NT2/D1 (cell line): ENCODE measurements around the gene RAB11FIP4.

Experiments used
- DNase-seq: peaks from one replicate; pipeline ENCODE4 v3.0.0-alpha.2; 2011; ENCODE audit warnings: low read depth, low spot score
- H3K27me3 ChIP-seq: 2 replicates; pipeline ENCODE4 v1.6.0; 2011; ENCODE audit warnings: mild to moderate bottlenecking; ENCODE audit not compliant: insufficient read length, insufficient read depth
- H3K36me3 ChIP-seq: 2 replicates; pipeline ENCODE4 v1.6.1; 2011; ENCODE audit warnings: mild to moderate bottlenecking, low read length, mixed read lengths; ENCODE audit not compliant: insufficient read depth, insufficient read length
- H3K4me1 ChIP-seq: 2 replicates; pipeline ENCODE4 v1.5.1; 2011; ENCODE audit not compliant: insufficient read depth, insufficient read length
- H3K4me3 ChIP-seq: 2 replicates; pipeline ENCODE4 v1.5.1; 2011; ENCODE audit warnings: low read depth; ENCODE audit not compliant: insufficient read length
- H3K9ac ChIP-seq: 2 replicates; pipeline ENCODE4 v1.6.0; 2011; ENCODE audit warnings: low read depth; ENCODE audit not compliant: insufficient read length
- H3K9me3 ChIP-seq: 2 replicates; pipeline ENCODE4 v1.5.1; 2011; ENCODE audit warnings: mild to moderate bottlenecking, low read length; ENCODE audit not compliant: insufficient read depth
- SUZ12 ChIP-seq: IDR thresholded peaks from 2 replicates; pipeline ENCODE4 v1.6.1; 2011; ENCODE audit not compliant: insufficient read length, insufficient read depth; ENCODE audit errors: extremely low read depth
- YY1 ChIP-seq: IDR thresholded peaks from 2 replicates; pipeline ENCODE4 v1.6.1; 2011; ENCODE audit not compliant: insufficient read length, insufficient read depth
- ZNF274 ChIP-seq: IDR thresholded peaks from 2 replicates; pipeline ENCODE4 v1.6.1; 2011; ENCODE audit warnings: mild to moderate bottlenecking, low read depth, low read length

RAB11FIP4 gene

GRCh38 chr17:31392856-31393748 is 1.6 kb downstream of the RAB11FIP4 start:
- Histone ChIP-seq H3K4me1 (peaks cover 5% of the 10 kb centered on the region), H3K9me3 (no peaks in the 10 kb centered on the region), H3K4me3 (no peak overlapping the region), H3K36me3 (no peaks in the 10 kb centered on the region), H3K27me3 (peaks cover 22% of the 10 kb centered on the region), H3K9ac (no peak overlapping the region)
- no peak for DNase-seq
- TF ChIP-seq ZNF274 (no peak), YY1 (no peak), SUZ12 (no peak)

GRCh38 chr17:31393749-31394146 is 2.3 kb downstream of the RAB11FIP4 start:
- no peak for DNase-seq
- TF ChIP-seq SUZ12 (no peak), ZNF274 (no peak), YY1 (no peak)
- no peaks in the 10 kb centered on the region for H3K9me3 ChIP-seq
- peaks cover 5% of the 10 kb centered on the region for H3K4me1 ChIP-seq
- H3K4me3 ChIP-seq, result no peak overlapping the region
- no peaks in the 10 kb centered on the region for H3K36me3 ChIP-seq
- no peak overlapping the region for H3K9ac ChIP-seq
- H3K27me3 ChIP-seq, result peaks cover 22% of the 10 kb centered on the region

GRCh38 chr17:31394544-31394943 is 3.1 kb downstream of the RAB11FIP4 start:
- Histone ChIP-seq H3K9ac (no peak overlapping the region), H3K4me3 (no peak overlapping the region), H3K27me3 (peaks cover 22% of the 10 kb centered on the region), H3K36me3 (no peaks in the 10 kb centered on the region), H3K9me3 (no peaks in the 10 kb centered on the region), H3K4me1 (peaks cover 3% of the 10 kb centered on the region)
- TF ChIP-seq SUZ12 (no peak), YY1 (no peak), ZNF274 (no peak)
- DNase-seq, result no peak

GRCh38 chr17:31397256-31397939 is 5.9 kb downstream of the RAB11FIP4 start:
- Histone ChIP-seq H3K4me3 (no peak overlapping the region), H3K9ac (no peak overlapping the region), H3K36me3 (no peaks in the 10 kb centered on the region), H3K4me1 (no peaks in the 10 kb centered on the region), H3K27me3 (peaks cover 8% of the 10 kb centered on the region), H3K9me3 (no peaks in the 10 kb centered on the region)
- no peak for DNase-seq
- TF ChIP-seq ZNF274, result no peak
- TF ChIP-seq SUZ12, result no peak
- no peak for TF ChIP-seq YY1

- no peak for DNase-seq
- Histone ChIP-seq H3K4me3 (no peak overlapping the region), H3K9ac (no peak overlapping the region), H3K36me3 (no peaks in the 10 kb centered on the region), H3K9me3 (no peaks in the 10 kb centered on the region), H3K27me3 (no peaks in the 10 kb centered on the region), H3K4me1 (no peaks in the 10 kb centered on the region)
- TF ChIP-seq ZNF274 (no peak), SUZ12 (no peak), YY1 (no peak)
Observed at GRCh38 chr17:31398381-31399311, 7.2 kb downstream of the RAB11FIP4 start.

GRCh38 chr17:31400481-31400950 is 9.0 kb downstream of the RAB11FIP4 start:
- peaks cover 5% of the 10 kb centered on the region for H3K4me1 ChIP-seq
- no peak overlapping the region for H3K9ac ChIP-seq
- H3K36me3 ChIP-seq, result no peaks in the 10 kb centered on the region
- no peaks in the 10 kb centered on the region for H3K9me3 ChIP-seq
- TF ChIP-seq YY1 (no peak), ZNF274 (no peak), SUZ12 (no peak)
- no peak overlapping the region for H3K4me3 ChIP-seq
- no peaks in the 10 kb centered on the region for H3K27me3 ChIP-seq
- no peak for DNase-seq
